Activated CD8-positive, alpha-beta memory T cell treated with anti-CD3 and anti-CD28 coated beads for 48 hours (primary cell): Measurements from ENCODE around the gene TSPAN11.

ENCODE experiments used
- DNase-seq, 3 experiments: peaks; one replicate each; pipeline ENCODE4 v3.0.0-alpha.2; 2020; ENCODE audit warnings: low read depth in 2 of 3, low spot score in 2 of 3

Gene TSPAN11

DNA sequence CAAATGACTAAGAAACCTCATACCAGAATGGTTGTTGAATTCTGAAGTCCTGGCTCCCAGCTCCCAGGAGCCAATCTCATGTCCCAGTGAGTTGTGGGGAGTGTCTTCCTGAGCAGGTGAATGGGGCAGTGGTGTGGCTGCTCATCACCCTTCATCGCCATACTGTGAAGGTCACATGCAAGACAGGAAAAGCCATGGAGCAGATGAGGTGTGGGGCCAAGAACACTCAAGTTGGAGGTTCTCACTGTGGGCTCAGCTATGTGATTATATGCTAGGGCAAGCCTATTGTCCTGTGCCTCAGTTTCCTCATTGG, 16.6 kb upstream of the TSPAN11 start:
- no peak for DNase-seq

DNA sequence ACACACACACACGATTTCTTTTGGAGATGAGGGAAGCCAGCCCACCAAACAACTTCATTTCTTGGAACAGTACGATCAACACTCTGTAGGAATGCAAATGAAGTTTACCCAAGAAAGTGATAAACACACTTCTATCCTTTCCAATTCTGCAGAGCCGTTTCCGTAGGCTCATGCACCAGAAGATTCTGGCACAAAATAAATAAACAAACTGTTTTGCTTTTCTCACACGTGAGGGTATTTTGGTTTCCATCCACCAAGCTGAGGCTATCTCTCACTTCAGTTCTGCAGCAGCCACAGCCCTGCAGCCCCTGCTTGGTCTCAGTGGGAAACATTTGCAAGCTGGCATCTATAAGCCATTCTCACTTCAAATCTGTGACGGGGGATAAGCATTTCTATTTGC, 15.3 kb upstream of the TSPAN11 start:
- DNase-seq, result no peak

DNA sequence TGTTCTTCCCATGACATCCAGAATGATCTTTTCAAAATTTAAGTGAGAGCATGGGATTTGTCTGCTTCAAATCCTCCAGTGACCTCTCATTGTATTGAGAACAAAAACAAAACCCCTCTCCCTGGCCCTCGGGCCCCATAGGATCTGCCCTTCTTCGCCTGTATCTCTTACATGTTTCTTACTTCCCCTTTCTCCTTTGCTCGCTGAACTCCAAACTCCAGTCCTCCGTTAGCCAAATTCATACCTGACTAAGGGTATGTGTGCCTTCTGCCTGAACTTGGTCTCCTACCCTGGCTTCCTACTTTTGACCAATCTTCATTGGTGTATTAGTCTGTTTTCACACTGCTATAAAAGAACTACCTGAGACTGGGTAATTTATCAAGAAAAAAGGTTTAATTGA, 13.2 kb upstream of the TSPAN11 start:
- DNase-seq, result no peak

DNA sequence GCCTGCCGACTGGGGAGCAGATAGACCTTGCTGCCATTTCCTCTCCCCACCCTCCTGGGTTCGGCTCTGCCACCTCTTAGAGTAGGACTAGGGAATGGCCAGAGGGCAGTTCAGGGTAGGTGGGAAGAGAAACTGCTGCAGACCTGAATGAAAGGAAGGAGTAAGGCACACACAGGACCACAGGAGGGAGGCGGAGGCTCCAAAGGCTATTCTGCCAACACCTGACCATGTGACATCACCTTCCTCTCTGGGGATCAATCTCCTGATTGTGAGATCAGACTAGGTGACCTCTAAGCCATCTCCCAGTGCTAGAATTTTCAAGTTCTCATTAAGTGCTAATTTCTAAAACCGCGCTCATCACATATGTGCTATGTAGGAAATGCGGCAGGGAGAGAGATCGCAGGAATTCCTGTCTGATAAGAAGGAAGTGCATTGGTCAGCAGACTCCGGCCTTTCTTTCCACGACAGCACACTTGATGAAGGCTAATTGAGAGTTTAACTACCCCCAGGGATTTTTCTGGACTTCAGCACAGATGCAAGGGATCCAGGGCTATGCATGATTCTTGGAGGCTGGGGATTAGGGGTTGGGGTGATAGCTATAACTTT, 11.5 kb upstream of the TSPAN11 start:
- DNase-seq, result no peak

DNA sequence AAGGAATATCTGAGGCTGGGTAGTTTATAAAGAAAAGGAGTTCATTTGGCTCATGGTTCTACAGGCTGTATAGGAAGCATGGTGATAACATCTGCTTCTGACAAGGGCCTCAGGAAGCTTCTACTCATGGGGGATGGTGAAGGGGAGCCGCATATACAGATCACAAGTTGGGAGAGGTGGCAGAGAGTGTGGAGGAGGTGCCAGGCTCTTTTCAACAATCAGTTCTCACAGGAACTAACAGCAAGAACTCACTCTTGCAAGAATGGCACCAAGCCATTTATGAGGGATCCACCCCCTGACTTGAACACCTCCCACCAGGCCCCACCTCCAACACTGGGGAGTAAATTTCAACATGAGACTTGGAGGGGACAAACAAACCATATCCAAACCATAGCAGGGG, 3.5 kb upstream of the TSPAN11 start:
- DNase-seq, result no peak

DNA sequence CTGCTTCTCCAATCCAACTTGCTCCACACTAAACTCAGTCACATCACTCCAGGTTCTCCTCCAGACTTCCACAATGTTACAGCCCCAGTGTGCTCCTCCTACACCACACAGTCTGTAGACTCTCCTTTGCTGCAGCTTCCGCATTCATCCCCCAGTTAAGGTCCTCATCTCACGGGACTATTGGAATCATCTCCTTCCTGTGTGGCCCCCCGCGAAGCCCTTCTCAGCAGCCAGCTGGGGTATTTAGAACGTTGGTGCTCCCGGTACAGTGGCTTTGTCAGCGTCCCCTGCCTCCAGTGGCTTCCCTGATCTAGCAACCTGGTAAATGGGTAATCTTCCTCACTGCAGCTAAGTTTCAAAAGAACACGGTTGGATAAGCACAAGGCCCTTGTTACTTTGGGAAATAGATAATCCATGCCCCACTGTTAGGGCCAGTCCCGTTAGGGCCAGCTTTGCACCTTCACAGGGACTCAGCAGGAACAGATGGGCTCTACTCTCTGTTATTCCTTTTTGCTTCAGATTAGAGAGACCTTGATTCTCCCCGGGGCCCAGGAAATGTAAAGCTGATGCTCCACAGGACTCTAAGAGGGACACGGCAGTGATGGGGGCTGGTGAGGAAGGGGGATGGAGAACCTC, 823 bp upstream of the TSPAN11 start:
- no peak for DNase-seq

DNA sequence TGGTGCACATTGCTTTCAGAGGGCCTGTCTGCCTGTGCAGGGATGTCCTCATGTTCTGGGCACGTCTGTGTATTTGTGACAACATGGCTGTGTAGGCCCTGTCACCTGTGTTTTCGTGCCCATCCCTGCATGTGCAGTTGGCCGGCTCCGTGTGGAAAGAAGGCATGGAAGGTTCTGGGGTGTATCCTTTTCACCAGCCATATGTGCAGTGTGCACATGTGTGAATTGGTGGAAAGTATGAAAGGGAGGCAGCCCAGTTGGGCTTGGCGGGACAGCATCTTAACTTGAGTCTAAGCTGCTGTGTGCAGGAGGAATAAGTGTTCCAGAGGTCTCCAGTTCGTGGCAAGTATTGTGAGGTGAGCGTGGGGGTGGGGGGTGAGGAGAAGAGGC, 669 bp downstream of the TSPAN11 start:
- DNase-seq, result no peak

DNA sequence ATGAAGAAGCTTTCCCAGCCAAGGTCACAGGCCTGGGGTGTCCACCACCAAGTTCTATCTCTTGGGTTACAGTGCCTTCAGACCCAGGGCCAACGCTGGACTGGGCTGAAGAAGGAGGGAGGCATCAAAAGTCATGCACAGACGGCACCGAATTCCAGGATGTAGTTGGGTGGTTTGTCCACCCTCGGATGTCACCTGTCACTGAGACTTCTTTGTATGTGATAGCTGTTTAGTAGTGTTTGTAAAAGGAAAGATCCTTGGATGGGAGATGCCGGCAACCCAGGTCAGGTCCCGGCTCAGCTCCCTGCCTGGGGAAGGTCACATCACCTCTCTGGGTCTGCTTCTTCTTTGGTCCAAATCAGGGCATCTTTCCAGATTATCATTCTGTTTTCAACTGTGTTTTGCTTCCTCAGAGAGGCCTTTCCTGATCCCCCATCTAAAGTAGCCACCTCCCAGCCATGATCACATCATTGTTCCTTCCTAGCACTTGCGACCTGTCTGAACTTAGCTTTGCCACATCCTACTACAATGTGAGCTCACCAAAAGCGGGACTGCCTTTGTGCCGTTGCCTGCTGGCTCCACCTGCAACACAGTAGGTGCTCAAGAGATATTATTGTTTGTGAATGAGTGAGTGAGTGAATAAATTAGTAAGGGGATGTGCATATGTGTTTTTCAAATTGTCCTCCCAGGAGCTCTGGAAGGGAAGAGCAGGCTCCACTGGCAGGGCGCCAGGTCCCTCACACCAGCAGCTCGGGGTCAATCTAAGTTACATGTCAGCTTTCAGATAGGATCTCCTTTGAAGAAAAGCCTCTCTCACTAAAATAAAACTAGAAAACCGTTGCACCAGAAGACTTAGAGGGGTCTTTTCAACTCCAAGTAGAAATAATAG, 2.1 kb downstream of the TSPAN11 start:
- DNase-seq, result no peak

DNA sequence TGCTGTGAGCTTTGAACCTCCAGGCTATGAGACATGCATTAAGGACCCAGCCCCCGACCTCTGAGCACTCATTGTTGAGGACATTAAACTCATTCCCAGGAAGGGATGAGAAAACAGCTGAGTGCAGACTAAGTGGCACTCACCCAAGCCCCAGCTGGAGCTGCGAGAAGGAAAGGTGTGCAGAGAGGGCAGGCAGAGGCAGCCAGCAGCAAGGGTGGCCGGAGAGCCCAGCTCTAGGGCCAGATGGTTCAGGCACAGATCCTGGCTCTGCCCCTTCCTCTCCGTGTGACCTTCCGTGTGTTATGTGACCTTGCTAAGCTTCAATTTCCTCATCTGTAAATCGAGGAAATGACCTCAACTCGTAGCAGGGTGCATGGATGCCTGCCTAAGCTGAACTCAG, 3.7 kb downstream of the TSPAN11 start:
- DNase-seq, result no peak

DNA sequence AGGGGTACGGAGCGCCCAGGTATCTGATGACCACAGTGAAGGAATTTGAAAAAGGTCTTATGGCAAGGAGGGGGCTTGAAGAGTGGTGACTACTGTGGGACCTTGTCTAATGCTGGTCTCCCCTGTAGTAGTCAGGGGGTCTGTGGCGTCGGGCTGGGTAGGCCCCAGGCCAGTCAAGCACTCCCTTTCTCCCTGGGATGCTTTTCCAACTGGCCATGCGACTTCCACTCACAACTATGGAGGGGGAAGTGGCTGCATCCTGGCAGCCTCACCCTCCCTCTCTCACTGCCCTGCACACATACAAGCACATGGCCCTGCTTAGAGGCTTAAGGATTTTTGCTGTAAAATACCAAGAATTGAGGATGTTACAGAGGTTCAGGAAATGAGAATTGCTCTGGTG, 4.1 kb downstream of the TSPAN11 start:
- no peak for DNase-seq

DNA sequence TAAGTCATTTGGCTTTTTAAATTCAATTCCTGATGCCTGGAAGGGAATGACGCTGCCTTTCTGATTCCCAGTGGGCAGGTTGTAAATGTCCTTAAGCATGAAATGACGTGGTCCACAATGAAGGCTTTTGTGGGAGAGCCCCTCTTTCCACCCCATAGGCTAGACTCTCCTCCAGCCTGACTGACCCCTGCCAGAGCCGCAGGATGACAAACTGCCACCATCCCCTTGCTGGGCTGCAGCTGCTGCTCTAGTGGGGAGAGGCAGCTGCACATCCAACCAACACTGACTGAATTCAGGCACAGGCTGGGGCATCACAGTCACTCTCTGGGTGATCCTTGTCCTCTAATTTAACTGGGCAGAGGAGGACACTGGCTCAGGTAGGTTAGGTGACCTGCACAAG, 6.3 kb downstream of the TSPAN11 start:
- no peak for DNase-seq

DNA sequence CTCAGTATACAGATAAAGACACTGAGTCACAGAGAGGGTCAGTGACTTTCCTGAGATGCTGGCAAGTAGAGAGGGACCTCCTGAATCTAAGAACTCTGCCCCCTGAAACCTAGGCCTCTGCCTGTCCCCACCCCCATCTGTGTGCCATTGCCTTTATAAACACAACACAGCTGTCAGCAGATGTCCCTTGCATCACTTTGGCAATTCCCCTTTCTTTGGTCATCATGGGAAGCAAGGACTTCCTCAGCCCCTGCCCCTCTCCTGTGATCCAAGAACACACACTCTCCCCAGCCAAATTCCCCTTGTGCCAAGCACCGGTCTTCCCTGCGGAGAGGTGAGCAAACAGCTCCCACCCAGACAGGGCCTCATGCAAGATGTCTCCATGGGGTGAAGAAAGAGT, 8.3 kb downstream of the TSPAN11 start:
- no peak for DNase-seq

DNA sequence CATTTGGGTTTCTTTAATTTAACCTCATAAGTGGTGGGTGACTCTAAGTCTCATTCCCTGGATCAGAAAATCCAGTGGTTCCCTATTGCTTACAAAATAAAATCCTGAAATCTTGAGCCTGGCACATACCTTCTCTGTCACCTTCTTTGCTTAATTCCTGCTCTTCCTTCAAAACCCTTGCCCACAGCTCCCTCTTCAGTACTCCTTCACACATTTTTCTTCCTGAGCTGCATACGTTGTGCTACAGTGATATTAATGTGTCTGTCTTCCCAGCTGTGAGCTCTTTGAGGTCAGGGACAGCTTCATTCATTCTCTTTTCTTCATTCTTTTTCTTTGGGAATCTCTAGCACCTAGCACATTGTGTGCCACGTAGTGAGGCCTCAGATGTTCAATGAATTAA, 9.5 kb downstream of the TSPAN11 start:
- DNase-seq, result no peak

DNA sequence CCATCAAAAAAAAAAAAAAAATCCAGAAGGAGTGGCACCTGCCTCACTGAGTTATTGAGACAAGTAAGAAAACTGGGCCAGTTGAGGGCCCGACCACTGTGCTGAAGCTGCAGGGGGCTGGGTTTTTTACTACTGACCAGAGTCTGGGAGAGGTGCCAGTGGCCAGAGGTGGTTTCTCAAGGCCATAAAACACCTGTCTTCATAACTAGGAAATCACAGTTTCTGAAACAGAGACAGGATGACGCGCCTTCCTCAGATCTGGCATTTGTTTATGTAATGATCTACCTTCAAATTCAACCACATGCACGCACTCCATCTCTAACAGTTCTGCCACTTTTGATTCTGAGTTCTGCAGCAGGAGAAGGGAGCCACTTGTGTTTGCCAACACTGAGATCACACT, 12.7 kb downstream of the TSPAN11 start:
- no peak for DNase-seq

DNA sequence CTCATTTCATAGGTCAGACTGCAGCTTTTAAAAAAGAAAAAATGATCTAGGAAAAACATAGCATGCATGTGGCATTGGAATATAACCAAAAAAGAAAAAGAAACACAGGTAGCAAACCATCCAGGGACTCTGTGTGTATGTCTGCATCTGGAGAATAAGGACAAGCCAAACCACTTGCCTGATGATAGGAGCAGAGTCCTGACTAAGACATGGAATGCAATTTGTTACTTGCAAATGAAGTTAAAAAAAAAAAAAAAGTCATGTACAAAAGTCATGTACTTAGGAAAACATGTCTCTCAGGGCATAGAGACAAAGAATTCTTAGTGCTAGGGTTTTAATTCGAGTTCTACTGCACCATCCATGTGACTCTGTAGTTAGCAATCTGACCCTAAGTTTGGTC, 15.9 kb downstream of the TSPAN11 start:
- no peak for DNase-seq

DNA sequence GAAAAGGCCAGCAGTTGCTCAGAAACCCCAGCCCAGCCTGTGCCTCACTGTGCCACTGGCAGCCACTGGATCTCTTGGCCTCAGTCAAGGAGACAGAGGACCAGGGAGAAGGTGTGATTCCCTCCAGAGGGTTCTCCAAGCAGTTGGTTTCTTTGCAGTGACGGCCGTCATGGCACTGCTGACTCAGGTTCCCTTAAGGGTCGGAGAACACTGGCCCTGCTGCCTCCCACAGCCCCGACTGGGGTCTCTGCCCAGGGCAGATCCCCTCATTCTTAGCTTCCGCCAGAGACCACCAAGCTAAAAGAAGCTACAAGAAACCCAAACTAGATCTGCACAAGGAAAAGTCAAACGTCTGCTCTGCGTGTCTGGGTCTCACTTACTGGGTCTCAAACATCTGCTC, 16.4 kb downstream of the TSPAN11 start:
- no peak for DNase-seq

DNA sequence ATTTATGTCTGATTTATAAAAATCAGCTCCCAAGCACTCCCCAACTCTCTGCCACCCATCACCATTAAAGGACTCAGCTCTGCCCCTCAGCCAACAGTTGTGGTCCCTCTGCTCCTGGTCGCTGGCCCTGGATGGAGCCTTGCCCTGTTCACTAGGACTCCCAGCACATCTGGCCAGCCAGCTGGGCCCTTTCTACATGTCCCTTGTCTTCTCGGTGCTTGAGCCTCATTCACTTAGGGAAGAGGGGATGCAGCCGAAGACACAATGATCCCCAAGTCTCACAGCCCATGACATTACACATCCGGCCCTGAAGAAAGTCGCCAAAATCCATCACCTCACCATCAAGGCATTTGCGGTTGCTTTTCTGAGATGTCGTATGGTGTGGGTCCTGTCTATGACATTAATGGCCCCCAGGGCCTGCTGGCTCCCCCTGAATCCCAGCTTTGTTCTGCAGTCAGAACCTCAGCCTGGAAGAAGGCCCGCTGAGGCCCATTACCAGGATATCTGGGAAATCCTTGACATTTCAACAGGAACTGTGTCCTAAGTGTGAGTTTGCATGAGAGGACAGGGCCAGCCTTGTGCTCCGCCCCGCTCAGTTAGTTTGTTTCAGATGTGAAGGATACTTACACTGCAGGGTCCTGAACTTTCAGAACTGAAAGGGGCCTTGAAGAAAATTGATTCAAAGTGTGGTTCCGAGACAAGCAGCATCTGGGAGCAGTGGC, 19.1 kb downstream of the TSPAN11 start:
- no peak for DNase-seq

DNA sequence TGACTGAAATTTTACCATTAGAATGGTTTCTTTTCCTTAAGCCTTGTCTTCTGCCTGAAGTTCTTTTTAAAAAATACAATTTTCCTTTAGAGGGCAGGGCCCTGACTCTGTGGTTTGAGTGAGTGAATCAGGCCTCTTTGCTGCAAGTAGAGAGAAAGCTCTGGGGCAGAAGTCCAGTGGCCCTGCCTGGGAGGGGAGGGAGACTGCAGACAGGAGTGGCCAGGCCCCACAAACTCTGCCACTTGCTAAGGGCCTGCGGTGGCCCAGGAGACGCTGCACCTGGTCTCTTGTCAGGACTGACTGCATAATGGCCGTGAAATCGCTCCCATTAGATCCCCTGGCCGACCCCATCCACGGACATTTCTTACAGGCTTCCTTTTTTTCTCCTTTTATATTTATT, 25.5 kb downstream of the TSPAN11 start:
- DNase-seq, result no peak

DNA sequence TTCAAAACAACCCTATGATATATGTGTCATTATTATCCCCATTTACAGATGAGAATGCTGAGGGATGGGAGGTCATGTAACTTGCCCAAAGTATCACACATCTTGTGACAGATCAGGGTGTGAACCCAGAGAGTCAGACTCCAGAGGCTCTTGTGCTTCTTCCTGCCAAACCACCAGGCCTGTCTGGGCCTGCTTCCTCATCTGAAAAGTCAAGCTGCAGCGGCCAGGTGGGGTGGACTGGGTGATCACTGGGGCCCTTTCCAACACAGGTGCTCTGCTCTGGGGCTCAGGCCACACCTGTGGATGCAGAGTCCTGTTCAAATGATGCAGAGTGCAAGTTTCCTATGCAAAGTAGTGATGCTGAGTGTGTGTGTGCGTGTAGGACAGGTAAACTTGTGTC, 26.7 kb downstream of the TSPAN11 start:
- no peak for DNase-seq

DNA sequence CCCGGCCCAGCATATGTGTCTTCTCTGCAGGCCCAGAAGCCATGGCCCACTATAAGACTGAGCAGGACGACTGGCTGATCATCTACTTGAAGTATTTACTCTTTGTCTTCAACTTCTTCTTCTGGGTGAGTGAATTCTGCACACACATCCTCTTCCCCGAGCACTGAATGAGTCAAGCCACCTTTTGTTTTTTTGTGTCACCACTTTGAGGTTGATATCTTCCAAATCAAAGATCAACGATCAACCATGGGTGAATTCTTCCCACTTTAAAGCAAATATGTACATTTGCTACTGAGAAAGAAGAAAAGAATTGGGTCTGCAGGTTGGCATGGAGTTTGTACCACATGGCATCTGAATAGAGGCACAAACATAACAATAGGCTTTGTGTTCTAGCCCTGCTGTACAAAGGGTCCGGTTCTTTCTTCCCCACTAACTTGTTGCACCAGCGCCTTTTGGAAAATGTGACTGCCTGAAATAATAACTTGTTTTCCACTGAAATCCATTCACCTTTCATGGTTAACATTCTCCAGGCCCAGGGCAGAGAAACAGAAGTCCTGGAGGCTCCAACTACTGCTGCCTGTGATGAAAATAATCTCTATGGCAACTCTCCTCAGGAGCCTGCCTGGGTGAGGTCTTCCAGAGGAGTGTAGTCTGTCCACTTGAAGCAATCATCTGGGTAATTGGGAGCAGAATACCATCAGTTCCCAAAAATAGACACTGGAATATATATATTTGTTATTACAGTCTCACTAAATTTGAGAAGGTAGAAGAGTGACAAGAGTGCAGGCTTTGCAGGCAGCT, 27.6 kb downstream of the TSPAN11 start:
- no peak for DNase-seq

DNA sequence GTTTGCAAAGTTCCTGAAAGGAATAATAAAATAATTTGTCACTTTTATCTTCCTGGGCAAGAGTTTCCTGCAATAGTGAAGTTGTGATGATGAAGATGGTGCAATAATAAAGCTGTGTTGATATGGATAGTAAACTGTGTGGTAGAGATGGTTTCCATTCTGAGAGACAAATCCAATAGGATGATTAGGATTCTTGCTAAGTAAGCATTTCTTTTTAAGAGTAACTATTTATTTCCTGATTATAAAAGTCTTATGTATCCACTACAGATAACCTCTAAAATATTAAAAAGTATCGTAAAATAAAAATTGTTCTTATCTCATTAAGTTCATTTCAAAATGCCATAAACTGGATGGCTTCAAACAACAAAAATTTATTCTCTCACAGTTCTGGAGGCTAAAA, 28.7 kb downstream of the TSPAN11 start:
- DNase-seq, result no peak
